Stomach (tissue), 9 donors: Measurements from ENCODE around the gene CFAP298. TPM values are rescaled to one million over a fixed set of nuclear protein-coding genes. Genes with fewer than 3 reads are reported as not detected.
"Not testable (repeated sequence)": the region's sequence is repeated elsewhere in the genome, so short reads cannot be mapped to it uniquely, and the experiment has no call there.

Experiments
- DNase-seq, 2 donors: peaks; one replicate each; pipeline versions ENCODE4 v3.0.0 to v3.0.0-alpha.2; 2013 to 2019
- H3K27ac ChIP-seq, 5 donors: fragments of 200-600 bp in 4 of 5; sonication (generic) in 4 of 5; one replicate each; pipeline ENCODE4 v1.5.1; 2013 to 2019; ENCODE audit warnings: mild to moderate bottlenecking in 1 of 5, moderate library complexity in 1 of 5
- H3K27me3 ChIP-seq, 3 donors: fragments of 200-600 bp; sonication (generic); one replicate each; pipeline ENCODE4 v1.5.1; 2017 to 2019; ENCODE audit warnings: mixed run types in 1 of 3
- H3K36me3 ChIP-seq, 4 donors: fragments of 200-600 bp; sonication (generic); 1 replicate in 3 of 4; 2 replicates in 1 of 4; pipeline ENCODE4 v1.5.1; 2016 to 2019
- H3K4me1 ChIP-seq, 4 donors: fragments of 200-600 bp; sonication (generic); one replicate each; pipeline ENCODE4 v1.5.1; 2016 to 2019
- H3K4me3 ChIP-seq, 4 donors: fragments of 200-600 bp; sonication (generic) in 3 of 4; one replicate each; pipeline ENCODE4 v1.5.1; 2016 to 2019; ENCODE audit warnings: mild to moderate bottlenecking in 1 of 4
- H3K9me3 ChIP-seq, 4 donors: fragments of 200-600 bp; sonication (generic); one replicate each; pipeline ENCODE4 v1.5.1; 2016 to 2019
- CTCF ChIP-seq, 7 experiments: fragments of 450-650 bp in 4 of 7; fragments of 200-600 bp in 3 of 7; sonication (generic) in 3 of 7; IDR thresholded peaks; one replicate each; pipeline ENCODE4 v1.5.1; 2016 to 2019; ENCODE audit warnings: antibody characterized with exemption in 7 of 7, control low read depth in 2 of 7, mild to moderate bottlenecking in 1 of 7
- EP300 ChIP-seq: sonication (generic); formaldehyde crosslinking; IDR thresholded peaks from one replicate; pipeline ENCODE4 v1.6.1; 2017; ENCODE audit warnings: antibody characterized with exemption
- POLR2A ChIP-seq, 4 donors: fragments of 450-650 bp; IDR thresholded peaks; one replicate each; pipeline ENCODE4 v1.6.1; 2016; ENCODE audit warnings: antibody characterized with exemption in 4 of 4, control low read depth in 2 of 4, mild to moderate bottlenecking in 1 of 4, moderate library complexity in 1 of 4
- POLR2AphosphoS5 ChIP-seq, 3 donors: sonication (generic); formaldehyde crosslinking; IDR thresholded peaks; one replicate each; pipeline ENCODE4 v1.6.1; 2016; ENCODE audit warnings: antibody characterized with exemption in 3 of 3
- WGBS, 5 donors: extraction: QIAGEN DNeasy Blood & Tissue Kit in 3 of 5; methylation state at CpG; one replicate each; pipeline versions ENCODE4 v1.1.5 to v1.1.7; 2013 to 2018; 5-methylcytosine and 5-hydroxymethylcytosine counted together
- intact Hi-C: fragments of 100-400 bp; cut with DNase I; formaldehyde crosslinking; loops from one replicate; pipeline ENCODE4 v1.15.1; 2023; ENCODE audit warnings: low total_unique reads
- polyA plus RNA-seq, 3 donors: library from polyadenylated mRNA; stranded (reverse); fragments of 200-250 nt; gene quantifications; one replicate each; pipeline ENCODE4 v1.2.3, GENCODE V29; 2013
- total RNA-seq, 5 donors: library from RNA; depleted of rRNA; stranded (reverse); fragments of >200 nt; gene quantifications; one replicate each; pipeline versions ENCODE4 v1.1.0 to v1.2.3, GENCODE V29; 2014 to 2016
- donor health status: healthy with polysubstance abuse.
- donor health status: Bipolar disorder and iron deficiency.
- donor health status: healthy.

Gene CFAP298
- total and polyA plus RNA-seq, 8 donors, result 0.87 to 61.8 (median 29.5) TPM

GRCh38 chr21:32562915-32563314 is 49.3 kb downstream of the CFAP298 start:
- H3K9me3 ChIP-seq, result peaks cover 0 to 6% (median 0%) of the 10 kb centered on the region in 4 donors
- H3K4me3 ChIP-seq, result no peak overlapping the region
- intact Hi-C loops, result no loop called here
- H3K4me1 ChIP-seq, result peaks cover 0 to 7% (median 0%) of the 10 kb centered on the region in 4 donors
- DNase-seq, result no peak
- H3K27ac ChIP-seq, result no peak overlapping the region
- no peaks in the 10 kb centered on the region for H3K27me3 ChIP-seq
- TF ChIP-seq POLR2A (IDR thresholded peaks at IDR 0.05), result no peak
- TF ChIP-seq POLR2AphosphoS5 (IDR thresholded peaks at IDR 0.05), result no peak
- TF ChIP-seq EP300, result no peak
- no peak for TF ChIP-seq CTCF (IDR thresholded peaks at IDR 0.05)
- 88 to 95% (median 91%) methylated on average over 2 of the region's 2 CpGs for WGBS, 5 donors
- H3K36me3 ChIP-seq, result no peaks in the 10 kb centered on the region

- peaks cover 0 to 7% (median 0%) of the 10 kb centered on the region in 4 donors for H3K4me1 ChIP-seq
- no peak overlapping the region for H3K4me3 ChIP-seq
- peak; percentile 43 to 65 for DNase-seq
- intact Hi-C loops, result no loop called here
- H3K27me3 ChIP-seq, result no peaks in the 10 kb centered on the region
- WGBS, 5 donors, result 38 to 55% (median 50%) methylated on average over 5 of the region's 5 CpGs
- H3K9me3 ChIP-seq, result peaks cover 0 to 6% (median 0%) of the 10 kb centered on the region in 4 donors
- TF ChIP-seq CTCF (IDR thresholded peaks at IDR 0.05), result peak in 2 of 7 experiments; percentile 22 to 36
- TF ChIP-seq POLR2A (IDR thresholded peaks at IDR 0.05), result no peak
- H3K27ac ChIP-seq, result no peak overlapping the region
- H3K36me3 ChIP-seq, result no peaks in the 10 kb centered on the region
These were observed 49.8 kb downstream of the CFAP298 start for GRCh38 chr21:32562426-32562825.

GRCh38 chr21:32561476-32561875 is 50.7 kb downstream of the CFAP298 start:
- H3K36me3 ChIP-seq, H3K27ac ChIP-seq, H3K4me3 ChIP-seq, DNase-seq, H3K4me1 ChIP-seq, intact Hi-C loops, H3K9me3 ChIP-seq, H3K27me3 ChIP-seq: not testable (repeated sequence)
- WGBS, 5 donors, result 77 to 86% (median 82%) methylated on average over 1 of the region's 1 CpG

GRCh38 chr21:32560896-32561295 is 51.3 kb downstream of the CFAP298 start:
- Histone ChIP-seq H3K27me3 (no peaks in the 10 kb centered on the region), H3K4me3 (no peak overlapping the region), H3K27ac (no peak overlapping the region), H3K4me1 (peaks cover 0 to 7% (median 0%) of the 10 kb centered on the region in 4 donors), H3K9me3 (peaks cover 0 to 6% (median 0%) of the 10 kb centered on the region in 4 donors), H3K36me3 (no peaks in the 10 kb centered on the region)
- DNase-seq, result no peak
- TF ChIP-seq EP300, result no peak
- no peak for TF ChIP-seq POLR2AphosphoS5 (IDR thresholded peaks at IDR 0.05)
- no peak for TF ChIP-seq POLR2A (IDR thresholded peaks at IDR 0.05)
- no peak for TF ChIP-seq CTCF (IDR thresholded peaks at IDR 0.05)
- intact Hi-C loops, result no loop called here
- WGBS, 5 donors, result 87 to 98% (median 89%) methylated on average over 3 of the region's 3 CpGs

DNA sequence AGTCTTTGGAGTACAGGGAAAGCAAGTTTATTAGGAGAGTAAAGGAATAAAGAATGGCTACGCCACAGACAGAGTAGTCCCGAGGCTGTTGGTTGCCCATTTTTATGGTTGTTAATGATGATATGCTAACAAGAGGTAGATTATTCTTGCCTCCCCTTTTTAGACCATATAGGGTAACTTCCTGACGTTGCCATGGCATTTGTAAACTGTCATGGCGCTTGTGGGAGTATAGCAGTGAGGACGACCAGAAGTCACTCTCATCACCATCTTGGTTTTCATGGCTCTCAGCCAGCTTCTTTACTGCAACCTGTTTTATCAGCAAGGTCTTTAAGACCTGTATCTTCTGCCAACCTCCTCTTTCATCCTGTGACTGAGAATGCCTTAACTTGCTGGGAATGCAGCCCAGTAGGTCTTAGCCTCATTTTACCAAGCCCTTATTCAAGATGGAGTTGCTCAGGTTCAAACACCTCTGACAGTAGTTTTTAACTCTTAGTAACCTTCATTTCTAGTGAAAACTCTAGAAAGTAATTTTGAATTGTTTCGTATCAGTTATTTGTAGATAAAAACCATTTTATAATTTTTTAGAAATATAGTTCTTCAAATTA is 53.1 kb downstream of the CFAP298 start:
- Histone ChIP-seq H3K9me3 (no peaks in the 10 kb centered on the region), H3K4me1 (peaks cover 0 to 7% (median 0%) of the 10 kb centered on the region in 4 donors), H3K4me3 (no peak overlapping the region), H3K27me3 (no peaks in the 10 kb centered on the region), H3K36me3 (no peaks in the 10 kb centered on the region), H3K27ac (no peak overlapping the region)
- intact Hi-C loops, result no loop called here
- WGBS, 5 donors, result 86 to 92% (median 91%) methylated on average over 6 of the region's 6 CpGs
- TF ChIP-seq EP300 (no peak), CTCF (IDR thresholded peaks at IDR 0.05) (no peak), POLR2A (IDR thresholded peaks at IDR 0.05) (no peak), POLR2AphosphoS5 (IDR thresholded peaks at IDR 0.05) (no peak)
- no peak for DNase-seq
